GM12872 (cell line): Measurements from ENCODE around the gene FDXR.
A peak's percentile ranks its signal among the peaks of the same experiment; 100 is the strongest.

Source experiments
- TF ChIP-seq, protein P1 (sequence below): IDR thresholded peaks from 3 replicates; pipeline ENCODE4 v1.5.1; 2011; ENCODE audit warnings: low read depth, mild to moderate bottlenecking, low read length, moderate library complexity; ENCODE audit not compliant: insufficient read depth

FDXR gene

DNA sequence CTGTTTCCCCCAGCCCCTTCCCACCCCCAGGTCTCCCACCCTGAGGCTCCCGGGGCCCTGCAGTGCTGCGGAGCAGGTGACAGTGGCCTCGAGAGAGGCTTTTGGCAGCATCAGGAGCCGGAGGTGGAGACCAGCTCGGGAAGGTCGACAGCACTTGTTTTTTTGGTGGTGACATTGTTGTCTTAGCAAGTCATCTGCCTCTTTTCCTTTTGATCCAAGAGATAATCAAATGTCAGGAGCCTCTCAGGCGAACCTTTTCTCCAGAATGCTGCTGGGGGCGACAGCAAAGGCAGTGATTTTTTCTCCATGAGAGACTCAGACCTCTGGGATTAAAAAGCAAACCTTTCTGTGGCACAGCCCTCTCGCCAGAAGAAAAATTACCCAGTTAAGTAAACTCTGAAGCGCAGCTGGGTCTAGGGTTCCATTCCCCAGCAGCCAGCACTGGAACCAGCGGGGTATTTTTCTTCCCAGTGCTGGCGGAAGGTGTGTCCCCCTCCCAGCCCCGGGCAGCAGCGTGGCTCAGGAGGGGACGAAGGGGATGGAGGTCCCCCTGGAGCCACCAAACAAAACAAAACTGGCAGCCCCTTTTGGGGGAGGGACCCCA is 50.4 kb downstream of the FDXR start:
- TF ChIP-seq, protein P1, sequence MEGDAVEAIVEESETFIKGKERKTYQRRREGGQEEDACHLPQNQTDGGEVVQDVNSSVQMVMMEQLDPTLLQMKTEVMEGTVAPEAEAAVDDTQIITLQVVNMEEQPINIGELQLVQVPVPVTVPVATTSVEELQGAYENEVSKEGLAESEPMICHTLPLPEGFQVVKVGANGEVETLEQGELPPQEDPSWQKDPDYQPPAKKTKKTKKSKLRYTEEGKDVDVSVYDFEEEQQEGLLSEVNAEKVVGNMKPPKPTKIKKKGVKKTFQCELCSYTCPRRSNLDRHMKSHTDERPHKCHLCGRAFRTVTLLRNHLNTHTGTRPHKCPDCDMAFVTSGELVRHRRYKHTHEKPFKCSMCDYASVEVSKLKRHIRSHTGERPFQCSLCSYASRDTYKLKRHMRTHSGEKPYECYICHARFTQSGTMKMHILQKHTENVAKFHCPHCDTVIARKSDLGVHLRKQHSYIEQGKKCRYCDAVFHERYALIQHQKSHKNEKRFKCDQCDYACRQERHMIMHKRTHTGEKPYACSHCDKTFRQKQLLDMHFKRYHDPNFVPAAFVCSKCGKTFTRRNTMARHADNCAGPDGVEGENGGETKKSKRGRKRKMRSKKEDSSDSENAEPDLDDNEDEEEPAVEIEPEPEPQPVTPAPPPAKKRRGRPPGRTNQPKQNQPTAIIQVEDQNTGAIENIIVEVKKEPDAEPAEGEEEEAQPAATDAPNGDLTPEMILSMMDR: no peak

DNA sequence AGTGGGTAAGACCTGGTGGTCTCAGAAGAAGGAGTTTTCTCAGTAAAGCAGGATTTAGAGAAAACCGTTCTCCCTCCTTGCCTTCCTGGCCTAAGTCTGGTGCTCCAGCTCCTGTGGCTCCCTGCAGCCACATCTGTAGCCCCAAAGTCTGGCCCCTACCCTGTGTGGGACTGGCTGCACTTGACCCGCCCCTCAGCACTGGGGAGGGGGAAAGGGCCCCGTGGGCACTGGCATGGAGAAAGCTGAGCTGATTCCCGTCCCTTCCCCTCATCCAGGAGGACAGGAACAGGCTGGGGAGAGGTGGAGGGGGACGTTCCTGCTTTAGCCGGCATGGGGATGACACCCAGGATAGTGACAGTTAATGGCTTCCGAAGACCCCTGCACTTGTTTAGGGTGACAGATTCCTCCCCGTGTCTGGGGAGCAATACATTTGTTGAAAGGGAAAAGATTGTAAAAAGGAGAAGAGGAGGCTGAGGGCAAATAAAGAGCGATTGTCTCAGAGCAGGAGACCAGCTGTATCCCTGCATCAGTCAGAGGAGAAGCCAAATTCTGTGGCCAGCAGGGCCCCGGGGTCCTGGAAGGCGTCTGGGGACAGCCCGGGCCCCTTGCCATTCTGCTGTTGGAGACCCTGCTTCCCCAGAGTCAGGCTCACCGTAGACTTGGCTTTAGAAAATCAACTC is 51.0 kb downstream of the FDXR start:
- TF ChIP-seq, protein P1: no peak

DNA sequence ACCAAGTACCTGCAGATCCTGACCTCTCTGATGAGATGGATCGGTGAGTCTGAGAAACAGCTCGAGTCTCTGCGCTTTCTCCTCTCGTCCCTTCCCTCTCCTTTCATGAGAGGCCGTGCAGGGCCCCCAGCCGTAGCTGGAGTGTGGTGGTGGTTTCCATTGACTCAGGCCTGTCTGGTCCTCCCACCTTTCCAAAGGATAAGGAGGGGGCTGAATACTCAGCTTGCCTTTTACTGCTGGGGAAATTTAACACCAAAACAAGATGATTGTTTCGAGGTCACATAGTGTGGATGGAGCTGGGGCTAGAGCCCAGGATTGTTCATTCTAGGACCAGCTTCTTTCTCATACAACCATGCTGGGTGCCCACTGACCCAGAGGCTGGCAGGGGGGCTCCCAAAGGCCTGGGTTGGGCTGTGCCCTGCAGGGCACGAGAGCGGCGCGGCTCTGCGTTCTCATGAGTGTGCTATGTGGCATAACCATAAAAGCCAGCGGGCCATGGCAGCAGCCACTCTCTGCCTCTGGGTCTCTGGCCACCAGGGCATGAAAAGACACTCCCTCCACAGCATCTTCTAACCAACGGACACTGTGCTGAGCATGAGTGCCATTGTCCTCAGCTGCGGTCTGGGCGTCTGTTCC is 52.9 kb downstream of the FDXR start:
- TF ChIP-seq, protein P1: no peak

DNA sequence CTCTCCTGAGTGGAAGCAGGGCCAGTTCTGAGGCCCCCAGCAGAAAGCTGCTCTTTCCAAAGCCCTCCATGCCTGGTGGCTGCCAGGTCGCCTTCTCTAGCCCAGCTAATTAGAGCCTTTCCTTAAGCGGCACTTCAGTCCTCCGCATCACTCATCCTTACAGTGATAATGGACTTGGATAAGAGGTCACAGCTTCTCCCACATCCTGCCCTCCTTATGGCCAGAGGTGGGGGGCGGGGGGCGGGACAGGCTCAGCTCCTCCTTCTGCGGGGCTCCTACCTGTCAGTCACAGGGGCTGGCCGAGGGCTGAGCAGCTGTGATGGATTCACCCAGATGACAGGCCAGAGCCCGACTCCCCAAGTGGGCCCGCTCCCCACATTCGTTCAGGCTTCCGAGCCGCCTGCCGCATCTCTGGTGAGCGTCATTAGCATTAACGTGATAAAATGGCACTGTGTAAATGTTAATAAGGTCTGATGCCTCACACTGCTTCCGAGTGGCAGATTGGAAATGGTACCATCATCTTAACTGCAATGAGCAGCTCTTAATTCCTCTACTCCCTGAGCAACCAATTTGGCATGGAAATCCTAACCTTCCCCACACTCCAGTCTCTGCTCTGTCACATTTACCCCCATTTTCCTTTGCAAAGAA is 54.4 kb downstream of the FDXR start:
- TF ChIP-seq, protein P1: no peak

DNA sequence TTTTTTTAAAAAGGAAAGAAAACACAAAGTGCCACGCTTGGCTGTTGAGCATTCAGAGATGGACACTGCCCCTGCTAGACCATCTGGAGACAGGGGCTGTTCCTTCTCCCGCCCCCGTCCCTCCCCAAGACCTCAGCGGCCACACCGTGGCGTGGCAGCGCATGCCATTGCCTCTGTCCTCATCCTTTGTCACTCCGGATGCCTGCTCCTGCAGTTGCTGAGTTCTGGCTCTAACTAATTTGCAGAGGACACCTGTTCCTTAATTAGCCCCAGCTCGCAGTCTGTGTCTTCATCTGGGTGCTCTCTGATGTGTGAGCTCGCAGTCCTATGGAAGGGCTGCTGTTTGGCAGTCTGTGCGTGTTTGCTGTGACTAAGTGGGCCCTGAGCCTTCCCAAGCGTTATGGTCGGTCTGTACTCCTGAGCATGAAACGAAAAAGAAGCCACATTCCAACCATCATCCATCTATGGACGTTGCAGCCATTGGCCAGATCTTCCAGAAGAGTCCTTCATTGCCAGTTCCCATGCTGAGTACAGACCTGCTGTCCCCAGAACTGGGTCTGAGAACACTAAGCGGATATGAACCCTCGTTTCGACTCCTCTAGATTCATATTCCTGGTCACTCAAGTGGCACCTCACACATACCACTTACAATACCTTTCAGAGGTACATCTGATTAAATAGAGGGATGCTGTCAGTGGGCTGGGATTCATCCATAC is 55.7 kb downstream of the FDXR start:
- TF ChIP-seq, protein P1: no peak

DNA sequence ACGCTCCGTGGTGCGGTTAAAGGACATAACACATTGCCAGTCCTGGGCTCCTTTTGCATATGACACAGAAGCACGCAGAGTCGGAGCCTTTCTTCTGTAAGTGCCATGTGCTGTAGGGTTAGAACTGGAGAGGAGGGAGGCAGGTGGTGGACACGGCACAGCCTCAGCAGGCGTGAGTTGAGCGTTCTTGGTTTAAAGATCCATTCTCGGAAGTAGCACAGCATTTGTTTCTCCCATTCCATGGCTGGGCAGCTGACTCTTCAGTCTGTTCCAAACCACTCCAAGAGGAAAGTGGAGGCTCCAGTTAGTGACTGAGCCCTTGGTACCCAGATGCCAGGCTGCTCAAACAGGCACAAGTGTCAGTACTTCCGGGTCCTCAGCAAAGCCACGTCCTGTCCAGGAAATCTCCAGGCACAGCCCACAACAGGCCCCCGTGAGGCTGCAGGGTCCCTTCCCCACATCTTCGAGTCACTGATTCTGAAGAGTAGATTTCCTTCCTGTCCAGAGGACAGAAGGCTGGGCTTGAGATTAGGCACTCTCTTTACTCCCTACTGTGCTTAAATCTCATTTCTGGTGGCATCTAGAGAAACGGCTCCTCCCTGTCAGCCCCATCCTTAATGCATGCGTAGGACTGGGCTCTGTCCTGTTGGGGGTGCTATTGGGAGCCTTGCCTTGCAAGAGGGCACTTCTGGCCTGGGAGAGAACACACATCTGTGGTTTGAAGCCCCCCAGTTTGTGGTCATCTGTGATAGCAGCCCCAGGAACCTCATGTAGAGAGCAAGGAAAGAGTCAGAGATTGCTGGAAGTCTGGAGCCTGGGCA is 57.0 kb downstream of the FDXR start:
- TF ChIP-seq, protein P1: peak; percentile 31; the same call in 1 of the 3 replicates
